GM21529 (cell line): ENCODE data around the gene SLAIN1.

ENCODE experiments used
- ATAC-seq: cut with Tn5 transposase; IDR thresholded peaks from one replicate; pipeline ENCODE4 v1.9.1; 2021; ENCODE audit not compliant: unreplicated experiment

The SLAIN1 gene

DNA sequence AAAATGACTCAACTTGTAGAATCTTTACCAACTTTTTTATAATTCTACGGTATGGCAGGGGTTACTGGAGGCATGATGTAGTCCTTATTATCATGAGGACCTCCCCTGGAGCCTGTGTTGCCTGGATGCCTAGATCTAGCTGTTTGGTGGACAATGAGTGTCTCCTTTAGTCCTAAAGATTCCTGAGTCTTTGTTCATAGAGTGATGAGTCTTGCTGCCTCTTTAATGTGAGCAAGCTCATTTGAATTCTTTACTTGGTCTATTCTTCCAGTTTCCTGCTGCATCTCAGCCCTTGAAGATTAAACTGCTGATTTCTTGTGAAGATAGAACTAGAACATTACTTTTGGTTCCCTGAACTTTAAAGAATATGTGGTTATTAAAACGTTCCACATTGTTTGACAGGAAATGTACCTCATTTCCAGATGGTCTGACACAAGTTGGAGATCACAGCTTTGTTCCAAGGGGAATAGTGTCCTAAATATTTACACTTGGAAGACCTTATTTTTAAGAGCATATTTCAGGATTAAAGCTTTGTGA is 51.9 kb downstream of the SLAIN1 start:
- ATAC-seq: no peak

DNA sequence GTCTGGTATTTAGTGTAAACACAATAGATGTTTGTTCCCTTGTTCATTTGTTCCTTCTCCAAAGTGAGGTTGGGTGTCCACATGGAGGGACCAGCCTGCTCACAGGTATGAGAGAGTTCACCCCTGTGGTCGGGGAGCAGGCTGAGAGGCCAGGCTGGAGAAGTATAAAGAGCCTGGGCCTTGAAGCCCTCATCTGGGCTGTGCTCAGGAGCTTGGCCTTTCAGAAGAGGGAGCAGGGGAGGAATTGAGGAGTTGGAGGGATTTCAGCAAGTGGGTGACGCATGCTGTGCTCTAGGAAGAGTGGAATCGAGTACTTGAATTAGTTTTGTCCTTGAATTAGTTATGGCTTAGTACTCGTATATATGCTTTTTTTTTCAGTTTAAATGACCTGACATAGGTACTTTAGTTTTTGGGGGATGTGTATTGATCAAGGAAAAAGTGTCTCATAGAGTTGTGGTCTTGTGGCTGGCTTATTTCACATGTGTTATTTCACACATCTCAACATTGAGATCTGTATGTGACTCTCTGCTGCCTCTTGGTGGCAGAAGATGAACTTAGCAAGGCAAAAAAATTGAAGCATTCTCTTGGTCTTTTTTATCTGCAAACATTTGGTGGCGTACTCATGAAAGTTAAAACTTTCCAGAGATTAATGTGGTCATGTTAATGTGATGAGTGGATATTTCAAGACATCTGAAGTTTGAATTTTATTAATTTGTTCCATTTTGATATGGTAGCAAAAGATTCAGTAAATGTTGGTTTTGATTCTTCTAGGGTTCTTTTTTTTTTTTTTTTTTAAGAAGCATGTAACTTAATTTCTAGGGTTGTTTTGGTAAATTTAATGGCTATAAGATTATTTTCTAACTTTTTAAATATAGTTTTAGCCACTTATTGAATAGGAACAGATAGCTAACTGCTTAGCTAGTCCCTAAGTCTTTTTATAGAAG is 54.3 kb downstream of the SLAIN1 start:
- peak; percentile 89 for ATAC-seq

DNA sequence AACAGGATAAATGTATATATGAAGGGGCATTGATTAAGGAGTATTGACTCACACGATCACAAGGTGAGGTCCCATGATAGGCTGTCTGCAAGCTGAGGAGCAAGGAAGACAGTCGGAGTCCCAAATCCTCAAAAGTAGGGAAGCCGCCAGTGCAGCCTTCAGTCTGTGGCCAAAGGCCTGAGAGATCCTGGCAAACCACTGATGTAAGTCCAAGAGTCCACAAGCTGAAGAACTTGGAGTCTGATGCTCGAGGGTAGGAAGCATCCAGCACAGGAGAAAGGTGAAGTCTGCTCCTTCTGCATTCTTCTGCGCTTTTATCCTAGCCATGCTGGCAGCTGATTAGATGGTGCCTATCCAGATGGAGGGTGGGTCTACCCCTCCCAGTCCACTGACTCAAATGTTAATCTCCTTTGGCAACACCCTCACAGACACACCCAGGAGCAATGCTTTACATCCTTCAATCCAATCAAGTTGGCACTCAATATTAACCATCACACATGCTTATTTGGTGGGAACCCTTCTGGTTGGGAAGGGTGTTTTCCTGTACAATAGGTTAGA is 55.1 kb downstream of the SLAIN1 start:
- ATAC-seq: no peak

DNA sequence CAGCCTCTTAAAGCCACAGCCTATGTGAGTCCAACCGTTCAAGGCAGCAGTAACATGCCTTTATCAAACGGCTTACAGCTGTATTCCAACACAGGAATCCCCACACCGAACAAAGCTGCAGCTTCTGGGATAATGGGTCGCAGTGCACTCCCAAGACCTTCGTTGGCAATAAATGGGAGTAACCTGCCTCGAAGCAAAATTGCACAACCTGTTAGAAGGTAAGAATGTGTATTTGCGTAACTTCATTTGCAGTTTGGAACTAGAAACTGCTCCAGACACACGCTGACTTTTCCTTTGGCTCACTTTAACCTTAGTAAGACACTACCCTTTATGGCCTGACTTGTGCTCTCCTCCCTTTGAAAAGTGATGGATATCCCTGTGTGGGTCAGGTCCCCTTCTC is 63.4 kb downstream of the SLAIN1 start:
- no peak for ATAC-seq

DNA sequence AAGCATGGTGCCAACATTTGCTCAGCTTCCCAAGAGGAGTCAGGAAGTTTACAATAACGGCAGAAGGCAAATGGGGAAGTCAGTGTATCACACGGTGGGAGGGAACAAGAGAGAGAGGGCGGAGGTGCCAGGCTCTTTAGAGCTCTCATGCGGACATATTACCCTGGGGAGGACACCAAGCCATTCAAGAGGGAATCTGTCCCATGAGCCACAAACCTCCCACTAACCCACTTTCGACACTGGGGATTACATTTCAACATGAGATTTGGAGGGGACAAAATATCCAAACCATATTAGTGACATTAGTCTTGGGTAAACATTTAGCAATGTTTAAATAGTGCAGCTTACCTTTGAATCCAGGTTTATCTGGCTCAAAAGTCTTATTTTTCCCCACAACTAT is 69.9 kb downstream of the SLAIN1 start:
- ATAC-seq: no peak

DNA sequence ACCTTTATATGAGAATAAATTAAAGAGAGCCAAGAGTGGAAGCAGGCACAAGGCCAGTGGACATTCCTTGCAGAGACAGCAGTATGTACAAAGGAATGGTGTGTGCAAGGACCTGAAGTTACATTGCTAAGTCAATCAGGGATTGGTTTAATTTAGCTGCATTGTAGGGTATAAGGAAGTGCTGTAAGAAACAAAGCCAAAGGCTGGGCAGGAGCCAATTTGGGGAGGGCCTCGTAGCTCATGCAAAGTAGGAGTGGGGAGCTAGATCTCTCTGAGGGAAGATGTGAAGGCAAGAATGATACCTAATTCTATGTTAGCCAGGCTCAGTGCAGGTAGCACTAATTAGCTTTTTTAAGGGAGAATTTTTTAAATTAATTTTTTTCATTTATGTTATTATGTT is 76.7 kb downstream of the SLAIN1 start:
- ATAC-seq: no peak

DNA sequence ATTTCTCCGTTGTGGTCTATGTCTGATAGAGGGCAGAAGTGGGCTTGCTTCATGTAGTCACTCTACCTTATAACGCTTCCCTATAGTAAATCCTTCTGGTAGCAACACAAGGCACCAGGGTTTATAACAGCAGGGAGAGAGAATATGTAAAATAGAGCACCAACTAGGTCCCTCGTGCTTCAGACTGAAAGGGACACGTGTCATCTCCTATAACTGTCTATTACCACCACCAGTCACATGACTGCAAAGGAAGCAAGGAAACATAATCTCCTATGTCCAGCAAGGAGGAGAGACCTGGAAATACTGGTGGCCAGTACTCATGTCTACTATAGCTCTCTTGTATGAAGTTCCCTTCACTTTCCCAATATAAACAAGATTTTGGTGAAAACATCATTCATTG is 79.2 kb downstream of the SLAIN1 start:
- no peak for ATAC-seq

DNA sequence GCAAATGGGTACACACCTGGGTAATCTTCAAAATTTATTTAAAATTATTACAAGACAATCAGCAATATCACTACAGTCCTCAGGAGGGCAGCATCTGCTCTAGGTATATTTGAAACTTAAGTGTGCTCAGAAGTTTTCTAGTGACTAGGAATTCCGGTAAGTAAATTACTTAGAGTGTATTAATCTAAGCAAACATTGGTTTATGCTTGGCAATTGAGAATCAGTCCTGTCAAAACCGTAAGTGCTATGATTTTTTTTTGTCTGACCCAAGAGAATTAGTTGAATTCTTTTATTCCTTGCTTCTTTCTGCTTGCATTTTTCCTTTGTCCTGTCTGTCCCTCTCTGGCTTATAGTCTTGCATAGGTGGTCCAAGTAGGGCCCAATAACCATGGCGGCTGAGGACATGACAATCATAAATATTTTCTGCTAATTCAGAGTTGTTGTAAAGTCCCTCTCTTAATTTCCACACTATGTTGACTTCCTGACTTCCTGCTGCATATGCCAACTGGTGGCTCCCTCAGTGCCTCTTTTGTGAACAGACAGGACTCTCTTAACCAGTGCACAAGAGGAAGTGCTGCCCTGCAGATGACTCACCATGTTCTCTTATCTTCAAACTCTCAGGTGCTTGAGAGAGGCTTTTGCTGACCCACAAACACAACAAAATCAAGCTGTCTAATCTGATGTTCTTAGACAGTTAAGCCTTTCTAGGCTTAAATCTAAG is 82.2 kb downstream of the SLAIN1 start:
- peak; percentile 82 for ATAC-seq

DNA sequence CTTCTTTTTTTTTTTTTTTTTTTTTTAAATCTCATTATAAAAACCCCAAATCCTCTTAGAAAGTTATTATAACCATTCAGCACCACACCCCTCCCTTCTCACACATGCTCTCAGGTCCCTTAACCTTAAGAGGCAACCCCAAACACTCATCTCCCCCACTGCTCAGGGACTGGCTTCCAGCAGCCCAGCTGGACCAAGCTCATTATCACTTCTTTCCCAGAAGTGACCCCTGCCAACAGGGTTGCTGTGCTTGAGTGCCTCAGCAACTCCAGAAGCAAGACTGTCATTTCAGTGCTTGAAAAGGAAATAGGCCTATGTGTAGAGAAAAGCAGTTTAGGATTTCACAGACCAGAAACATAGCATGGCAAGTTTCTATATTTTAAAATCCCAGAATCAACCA is 84.3 kb downstream of the SLAIN1 start:
- no peak for ATAC-seq

DNA sequence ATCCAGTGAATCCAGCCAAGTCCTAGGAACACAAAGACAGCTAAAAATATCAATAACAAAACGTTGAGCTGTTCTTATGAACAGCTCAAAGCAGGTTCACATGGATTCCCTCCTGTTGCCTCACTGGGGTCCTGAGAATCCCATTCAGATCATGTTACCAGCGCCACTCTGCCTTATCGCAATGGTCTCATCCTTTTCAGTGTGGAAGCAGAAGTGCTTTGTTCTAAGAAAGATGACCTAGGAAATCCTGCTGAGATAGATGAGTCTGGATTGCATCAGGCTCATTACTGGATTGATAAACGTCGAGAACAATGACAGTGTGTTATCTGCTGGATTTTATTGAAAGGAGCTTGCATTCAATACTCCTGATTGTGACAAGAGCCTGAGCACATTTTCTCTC is 87.0 kb downstream of the SLAIN1 start:
- ATAC-seq: no peak

DNA sequence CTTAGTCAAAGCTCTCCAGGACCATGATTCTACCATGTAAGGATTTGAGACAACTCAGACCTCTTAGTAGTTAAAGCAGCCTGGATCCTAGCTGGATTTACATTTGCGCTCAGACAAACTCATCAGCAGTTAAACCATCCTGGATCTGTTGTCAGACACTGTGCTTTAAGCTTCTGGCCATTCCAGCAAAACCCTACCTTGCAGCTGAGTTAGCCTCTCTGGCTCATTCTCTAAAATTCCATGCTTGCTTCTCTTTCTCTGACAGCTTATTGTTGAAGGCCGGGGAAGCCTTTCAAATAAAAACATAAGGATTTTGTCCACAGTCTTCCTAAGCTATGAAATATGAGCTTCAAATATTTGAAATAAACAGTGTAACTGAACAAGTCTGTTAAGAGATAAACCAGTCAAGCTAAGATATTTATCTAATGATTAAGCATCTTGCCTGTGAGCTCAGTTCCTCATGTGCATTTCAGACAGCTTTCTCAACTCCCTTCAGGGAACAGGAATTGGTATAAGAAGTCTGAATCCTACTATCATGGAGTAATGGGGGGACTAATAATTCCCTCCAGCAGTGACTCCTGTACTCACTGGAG is 89.3 kb downstream of the SLAIN1 start:
- ATAC-seq: no peak

DNA sequence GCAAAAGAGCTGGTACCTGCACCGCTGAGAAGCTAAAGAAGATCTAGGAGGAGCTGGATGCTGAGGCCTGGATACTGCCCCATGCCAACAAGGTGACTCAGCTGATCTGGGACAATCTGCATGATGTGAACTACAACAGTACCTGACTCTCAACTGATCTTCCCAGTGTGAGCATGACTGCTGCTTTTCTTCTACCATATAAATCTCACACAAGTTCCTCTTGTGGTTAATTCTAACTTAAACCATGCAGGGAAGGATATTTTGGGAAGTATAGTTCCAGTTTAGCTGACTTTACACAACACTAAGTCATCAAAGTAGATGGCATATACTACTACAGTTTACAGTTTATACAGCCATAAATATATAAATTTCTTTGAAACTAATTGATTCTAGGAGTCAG is 91.9 kb downstream of the SLAIN1 start:
- ATAC-seq: no peak

DNA sequence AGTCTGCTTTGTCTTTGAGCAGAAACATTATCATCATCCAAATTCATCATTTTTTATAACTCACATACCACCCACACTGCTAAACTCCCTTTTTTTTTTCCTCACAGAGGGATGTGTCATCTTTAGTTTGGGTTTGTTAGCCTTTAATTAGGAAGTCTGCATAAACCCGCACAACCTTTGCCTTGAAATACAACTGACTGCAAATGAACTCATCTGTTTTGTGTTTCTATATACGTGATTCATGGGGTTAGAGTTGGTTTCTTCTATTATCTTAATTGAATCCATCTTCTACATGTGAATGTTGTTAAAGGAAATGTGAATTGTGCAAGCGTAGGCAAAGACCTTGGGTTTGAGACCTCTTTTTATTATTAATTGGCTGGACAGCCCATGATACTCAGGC is 102.7 kb downstream of the SLAIN1 start:
- ATAC-seq: no peak

DNA sequence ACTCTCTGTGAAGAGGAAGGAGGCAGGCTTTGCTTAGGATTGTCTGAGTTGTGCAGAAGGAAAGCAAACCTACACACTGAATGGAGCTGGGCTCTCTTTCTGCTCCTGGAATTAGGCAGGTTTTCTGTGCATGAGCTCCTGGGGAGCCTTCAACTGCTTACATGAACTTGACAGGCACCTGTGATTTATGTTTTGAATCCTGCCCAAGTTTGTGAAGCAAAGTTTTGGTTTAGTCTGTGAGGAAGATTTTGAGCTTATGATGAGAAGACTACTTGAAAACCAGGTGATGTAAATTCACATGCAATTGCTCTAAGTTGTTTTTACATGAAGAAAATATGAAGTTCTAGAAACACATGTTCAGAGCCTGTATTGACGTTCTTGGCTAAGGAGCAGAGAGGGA is 109.0 kb downstream of the SLAIN1 start:
- no peak for ATAC-seq

DNA sequence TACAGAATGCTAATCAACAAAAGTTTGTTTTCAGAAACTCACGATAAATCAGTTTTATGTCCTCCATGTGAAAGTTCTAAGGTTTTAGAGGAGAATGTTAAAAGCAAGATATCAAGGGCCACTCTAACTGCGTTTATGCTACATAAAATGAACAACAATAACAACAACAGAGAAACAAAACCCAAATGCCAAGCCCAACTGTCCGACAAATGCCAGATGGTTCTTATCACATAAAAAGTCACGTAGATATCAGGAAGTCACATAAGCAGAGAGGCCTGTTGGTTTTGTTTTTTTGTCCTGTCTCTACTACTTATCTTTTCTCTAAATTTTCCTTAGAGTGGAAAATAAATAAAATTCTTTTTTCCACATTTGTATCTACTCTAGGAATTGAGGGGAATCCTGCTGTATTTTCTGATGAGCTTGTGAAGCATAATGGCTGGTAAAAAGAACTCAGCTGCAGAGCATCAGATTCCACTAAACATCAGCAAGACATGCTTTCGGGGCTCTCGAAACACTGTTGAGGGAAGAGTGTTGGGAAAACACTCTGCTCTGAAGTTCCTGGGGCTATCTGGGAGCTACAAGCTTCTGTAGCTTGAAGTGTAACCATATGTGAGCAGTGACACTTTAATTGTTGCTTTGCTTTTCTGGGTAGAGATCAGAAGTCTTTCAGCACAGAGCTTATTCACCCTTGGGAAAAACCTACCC is 110.1 kb downstream of the SLAIN1 start:
- ATAC-seq: no peak

DNA sequence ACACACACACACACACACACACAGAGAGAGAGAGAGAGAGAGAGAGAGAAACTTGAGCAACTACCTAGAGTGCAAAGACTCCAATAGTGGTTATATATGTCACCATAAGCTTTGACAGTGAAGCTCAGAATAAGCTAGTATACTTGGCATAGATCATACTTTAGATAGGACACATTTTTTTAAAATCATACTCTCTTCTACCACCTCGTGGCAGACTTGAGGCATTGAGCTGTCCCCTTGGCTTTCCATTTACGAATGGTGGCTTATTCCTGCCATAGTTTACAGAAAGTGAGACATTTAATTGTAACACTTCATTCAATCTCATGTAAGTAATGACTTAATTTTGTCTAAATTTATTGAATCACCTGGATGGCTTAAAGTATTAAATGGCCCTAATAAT is 112.9 kb downstream of the SLAIN1 start:
- ATAC-seq: peak; percentile 90

DNA sequence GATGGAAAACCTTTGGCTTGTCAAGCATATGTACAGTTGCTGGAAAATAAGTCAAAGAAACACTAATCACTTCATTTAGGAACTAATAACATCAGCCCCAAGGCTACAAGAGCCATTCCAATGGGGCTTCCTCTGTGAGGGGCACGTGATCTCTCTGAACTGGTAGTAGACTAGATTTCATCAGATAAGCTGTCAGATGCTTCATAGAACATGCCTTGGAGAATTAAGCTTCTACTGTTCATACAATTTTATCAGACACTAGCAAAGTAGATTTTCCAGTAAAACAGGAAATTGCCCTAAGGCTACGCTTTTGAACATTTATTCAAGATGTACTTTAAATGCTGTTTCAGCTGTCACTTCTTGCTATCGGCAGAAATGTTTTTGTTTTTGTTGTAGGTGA is 113.4 kb downstream of the SLAIN1 start:
- ATAC-seq: no peak

DNA sequence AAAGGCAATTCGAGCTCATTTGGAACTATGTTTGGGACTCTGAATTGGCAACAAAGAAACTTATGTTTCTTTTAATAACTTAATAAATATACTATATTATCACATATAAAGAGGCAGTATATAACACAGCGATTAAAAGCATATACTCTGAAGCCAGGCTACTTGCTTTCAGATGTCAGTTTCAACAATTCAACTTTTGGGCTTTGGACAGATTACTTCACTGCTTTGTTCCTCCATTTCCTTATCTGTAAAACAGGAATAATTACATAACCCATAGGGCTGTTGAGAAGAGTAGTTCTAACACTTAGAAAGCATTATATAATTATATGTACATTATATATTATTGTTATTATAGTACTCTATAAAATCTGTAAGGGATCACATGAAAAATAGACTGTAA is 113.9 kb downstream of the SLAIN1 start:
- no peak for ATAC-seq

DNA sequence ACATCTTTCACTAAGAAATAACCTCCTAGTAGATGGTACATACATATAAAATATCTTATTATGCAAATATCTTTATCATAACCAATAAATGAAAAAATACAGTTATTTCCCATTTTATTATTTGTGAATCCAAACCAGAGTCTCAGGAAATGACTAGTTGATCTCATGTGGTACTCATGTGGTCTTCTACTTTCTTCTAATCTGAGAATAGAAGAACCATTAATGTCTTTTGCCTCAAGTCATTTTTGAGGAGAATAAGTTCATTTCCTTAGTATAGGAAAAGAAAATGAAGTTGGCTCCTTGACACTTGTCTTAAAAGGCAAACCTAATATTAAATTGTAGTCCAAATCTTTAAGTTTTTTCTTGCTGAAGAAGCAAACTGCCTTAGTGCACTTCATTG is 114.5 kb downstream of the SLAIN1 start:
- ATAC-seq: no peak
